GM18858 (cell line): ENCODE measurements around the gene ZFHX2.

Experiments
- ATAC-seq: cut with Tn5 transposase; IDR thresholded peaks from one replicate; pipeline ENCODE4 v1.9.1; 2021; ENCODE audit not compliant: unreplicated experiment

ZFHX2 gene

GRCh38 chr14:23481979-23482822 is 69.4 kb downstream of the ZFHX2 start:
- no peak for ATAC-seq

DNA sequence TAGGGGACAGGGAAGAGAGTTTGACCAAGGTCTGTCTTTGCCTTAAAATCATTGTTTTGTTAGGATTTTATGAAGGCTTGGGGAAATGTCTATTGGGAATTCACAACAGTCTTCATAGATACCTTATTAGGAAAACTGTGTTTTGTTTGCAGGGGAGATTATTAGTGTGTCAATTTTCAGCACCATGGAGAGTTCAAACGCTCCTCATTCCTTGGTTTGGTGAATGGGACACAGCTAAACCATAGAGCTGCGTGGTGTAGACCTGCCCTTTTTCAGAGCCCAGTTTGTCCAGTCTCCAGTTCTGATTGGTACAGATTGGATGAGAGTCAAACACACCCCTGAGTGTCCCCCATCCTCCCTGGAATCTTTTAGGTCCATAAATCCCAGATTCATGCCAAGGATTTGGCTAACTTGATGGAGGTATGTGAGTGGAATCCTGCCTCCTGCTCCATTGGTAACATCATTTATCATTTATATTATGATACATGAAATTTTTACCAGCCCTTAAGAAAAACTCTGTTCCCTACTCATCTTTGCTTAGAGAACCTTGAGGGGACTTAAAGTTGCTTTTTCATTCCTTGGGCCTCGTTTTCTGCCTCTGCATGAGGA is 70.1 kb downstream of the ZFHX2 start:
- ATAC-seq, result no peak

DNA sequence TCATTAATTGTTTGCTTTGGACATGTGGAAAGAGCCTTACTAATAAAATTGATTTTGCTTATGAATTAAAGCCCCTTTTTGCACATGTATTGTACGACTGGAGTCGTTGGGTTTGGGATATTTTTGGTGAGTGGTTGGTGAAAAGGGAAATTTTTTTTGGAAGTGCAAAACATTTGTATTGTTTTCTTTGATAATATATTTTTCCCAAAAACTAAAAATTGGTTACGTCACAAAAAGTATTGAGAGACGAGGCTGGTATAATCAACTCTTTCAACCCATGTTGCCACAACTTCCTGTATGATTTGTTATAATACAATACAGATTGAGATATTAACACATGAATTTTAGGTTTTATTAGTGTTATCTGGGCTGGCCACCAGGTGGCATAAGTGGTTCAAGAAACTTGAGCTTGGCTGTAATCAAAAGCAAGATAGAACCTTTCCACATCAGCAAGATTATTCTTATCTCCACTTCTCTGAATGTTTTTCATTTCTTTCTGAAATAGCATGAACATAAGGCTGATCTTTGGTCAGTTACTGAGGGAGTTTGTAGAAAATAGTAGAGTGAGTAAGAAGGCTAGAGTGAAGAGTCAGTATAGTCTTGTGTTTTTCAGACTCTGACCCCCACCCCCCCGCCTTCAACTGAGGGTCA is 73.3 kb downstream of the ZFHX2 start:
- no peak for ATAC-seq

DNA sequence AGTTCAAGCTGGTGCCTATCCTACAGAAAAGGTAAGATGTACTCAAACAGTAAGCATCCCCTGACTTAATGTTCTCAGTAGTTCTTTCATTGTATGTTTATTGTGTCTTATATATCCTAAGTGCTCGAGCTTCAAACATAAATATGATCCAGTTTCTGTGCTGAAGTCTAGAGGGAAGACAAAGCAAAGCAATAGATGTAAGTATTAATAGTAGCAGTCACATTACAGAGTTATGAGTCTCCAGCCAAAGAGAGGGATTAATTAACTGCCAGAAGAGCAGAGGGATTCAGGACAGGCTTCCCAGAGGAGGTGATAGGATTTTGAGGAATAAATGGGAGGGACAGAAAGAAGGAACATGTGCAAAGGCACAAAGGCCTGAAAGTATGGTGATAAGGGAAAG is 80.6 kb downstream of the ZFHX2 start:
- no peak for ATAC-seq
